Adrenal gland (tissue), 5 donors: Measurements from ENCODE around the gene NPIPA5.
"Not testable (repeated sequence)": the region's sequence is repeated elsewhere in the genome, so short reads cannot be mapped to it uniquely, and the experiment has no call there.

Source experiments
- CTCF ChIP-seq, 6 experiments: fragments of 450-650 bp in 4 of 6; fragments of 200-600 bp in 2 of 6; sonication (generic) in 1 of 6; IDR thresholded peaks; 1 replicate in 5 of 6; 2 replicates in 1 of 6; pipeline versions ENCODE4 v1.5.1 to v1.8.0; 2016 to 2021; ENCODE audit warnings: antibody characterized with exemption in 6 of 6, mild to moderate bottlenecking in 2 of 6, moderate library complexity in 1 of 6
- POLR2A ChIP-seq, 2 donors: fragments of 450-650 bp; IDR thresholded peaks; one replicate each; pipeline ENCODE4 v1.6.1; 2017; ENCODE audit warnings: antibody characterized with exemption in 2 of 2, mild to moderate bottlenecking in 2 of 2, moderate library complexity in 1 of 2
- donor health status: DM: no; HTN: no; CAD: no.

GRCh38 chr16:15409476-15409875, 31.4 kb upstream of the NPIPA5 start:
- not testable (repeated sequence) for TF ChIP-seq CTCF, POLR2A (IDR thresholded peaks at IDR 0.05)
